ENCODE measurements around the gene GNAL. TPM values are rescaled to one million over a fixed set of nuclear protein-coding genes. Genes with fewer than 3 reads are reported as not detected.

Gene GNAL
- total RNA-seq, 4 donors from 2014 or later: 13.5 to 24.6 (median 19.9) TPM

DNA sequence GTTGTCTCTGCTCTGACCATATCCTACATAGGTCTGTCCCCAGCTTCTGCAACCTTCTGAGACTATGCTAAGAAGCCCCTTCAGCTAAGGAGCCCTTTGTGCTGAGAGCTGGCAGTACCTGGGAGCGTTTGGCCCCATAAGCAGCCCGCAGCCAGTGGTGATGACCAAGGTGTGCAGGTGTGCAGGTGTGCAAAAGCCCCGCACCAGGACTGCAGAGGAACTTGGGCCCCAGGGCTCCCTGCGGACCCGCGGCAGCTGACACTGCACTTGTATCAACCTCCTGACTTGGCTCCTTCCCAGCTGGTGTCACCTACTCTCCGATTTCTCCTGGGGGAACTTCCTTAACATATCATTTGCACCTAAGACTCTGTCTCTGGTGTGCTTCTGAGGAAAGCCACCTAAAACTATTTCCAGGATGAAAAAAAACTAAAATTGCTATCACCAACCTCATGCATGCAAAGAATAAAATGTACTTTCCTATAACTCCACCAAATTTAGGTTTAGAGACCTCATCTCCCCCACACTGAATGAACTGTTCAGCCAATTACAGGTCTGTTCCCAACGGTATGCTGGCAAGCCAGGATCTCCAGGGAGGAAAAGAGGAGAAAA, 16.1 kb upstream of the GNAL start:
- no peak overlapping the region for H3K4me3 ChIP-seq
- WGBS, 2 donors (ENCODE audit: low coverage in 1 of 2): 20 to 40% methylated on average over 1 of the region's 8 CpGs
- H3K4me1 ChIP-seq: no peaks in the 10 kb centered on the region
- H3K27me3 ChIP-seq: peaks cover 46% of the 10 kb centered on the region
- H3K36me3 ChIP-seq: no peaks in the 10 kb centered on the region
- ATAC-seq: no peak
- TF ChIP-seq POLR2AphosphoS5 (IDR thresholded peaks at IDR 0.05) (no peak), POLR2A (IDR thresholded peaks at IDR 0.05) (no peak), EP300 (IDR thresholded peaks at IDR 0.05) (no peak)
- TF ChIP-seq, protein P1, sequence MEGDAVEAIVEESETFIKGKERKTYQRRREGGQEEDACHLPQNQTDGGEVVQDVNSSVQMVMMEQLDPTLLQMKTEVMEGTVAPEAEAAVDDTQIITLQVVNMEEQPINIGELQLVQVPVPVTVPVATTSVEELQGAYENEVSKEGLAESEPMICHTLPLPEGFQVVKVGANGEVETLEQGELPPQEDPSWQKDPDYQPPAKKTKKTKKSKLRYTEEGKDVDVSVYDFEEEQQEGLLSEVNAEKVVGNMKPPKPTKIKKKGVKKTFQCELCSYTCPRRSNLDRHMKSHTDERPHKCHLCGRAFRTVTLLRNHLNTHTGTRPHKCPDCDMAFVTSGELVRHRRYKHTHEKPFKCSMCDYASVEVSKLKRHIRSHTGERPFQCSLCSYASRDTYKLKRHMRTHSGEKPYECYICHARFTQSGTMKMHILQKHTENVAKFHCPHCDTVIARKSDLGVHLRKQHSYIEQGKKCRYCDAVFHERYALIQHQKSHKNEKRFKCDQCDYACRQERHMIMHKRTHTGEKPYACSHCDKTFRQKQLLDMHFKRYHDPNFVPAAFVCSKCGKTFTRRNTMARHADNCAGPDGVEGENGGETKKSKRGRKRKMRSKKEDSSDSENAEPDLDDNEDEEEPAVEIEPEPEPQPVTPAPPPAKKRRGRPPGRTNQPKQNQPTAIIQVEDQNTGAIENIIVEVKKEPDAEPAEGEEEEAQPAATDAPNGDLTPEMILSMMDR (IDR thresholded peaks at IDR 0.05): no peak
- H3K27ac ChIP-seq: no peak overlapping the region
- H3K9me3 ChIP-seq: no peaks in the 10 kb centered on the region

DNA sequence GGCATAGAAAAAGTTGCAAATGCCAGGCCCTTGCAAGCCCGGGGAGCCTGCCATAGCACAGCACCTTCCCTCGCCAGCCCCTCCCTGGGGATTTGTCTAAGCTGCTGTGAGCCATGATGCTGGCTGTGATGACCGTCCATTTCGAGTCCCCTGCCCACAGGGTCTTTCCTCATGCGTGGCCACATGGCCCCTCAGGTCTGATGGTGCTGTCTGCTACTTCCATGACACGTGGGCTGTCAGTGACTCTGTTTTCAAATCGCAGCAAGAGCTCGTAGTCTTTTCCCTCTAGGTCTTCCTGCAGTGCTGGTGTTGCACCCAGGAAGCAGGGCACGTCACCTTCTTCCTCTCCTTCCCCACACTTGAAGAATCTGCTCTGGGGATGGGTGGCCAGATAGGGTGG, 15.5 kb upstream of the GNAL start:
- H3K4me3 ChIP-seq: no peak overlapping the region
- no peaks in the 10 kb centered on the region for H3K9me3 ChIP-seq
- no peak overlapping the region for H3K27ac ChIP-seq
- no peaks in the 10 kb centered on the region for H3K4me1 ChIP-seq
- no peak for TF ChIP-seq POLR2AphosphoS5 (IDR thresholded peaks at IDR 0.05)
- no peak for TF ChIP-seq EP300 (IDR thresholded peaks at IDR 0.05)
- TF ChIP-seq POLR2A (IDR thresholded peaks at IDR 0.05): no peak
- TF ChIP-seq, protein P1 (IDR thresholded peaks at IDR 0.05): no peak
- WGBS, 2 donors (ENCODE audit: low coverage in 1 of 2): 66 to 67% methylated on average over 4 to 7 of the region's 9 CpGs
- H3K27me3 ChIP-seq: peaks cover 51% of the 10 kb centered on the region
- no peak for ATAC-seq
- H3K36me3 ChIP-seq: no peaks in the 10 kb centered on the region

DNA sequence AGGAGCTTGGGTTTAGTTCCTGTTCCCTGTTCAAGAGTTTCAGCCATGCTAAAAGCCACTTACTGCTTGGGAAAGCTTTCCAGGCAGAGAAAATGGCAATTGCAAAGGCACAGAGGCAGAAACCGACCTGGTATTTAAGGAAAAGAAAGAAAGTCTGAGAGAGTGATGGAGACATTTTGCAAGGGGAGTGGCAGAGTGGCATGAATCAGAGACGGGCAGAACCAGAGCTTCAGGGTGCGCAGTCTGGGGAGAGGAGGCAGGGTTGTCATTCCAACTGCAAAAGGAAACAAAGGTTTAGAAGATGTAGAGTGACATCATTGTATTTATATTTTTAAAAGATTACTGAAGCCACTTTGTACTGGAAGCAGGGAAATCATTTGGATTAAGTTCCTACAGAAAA, 14.9 kb upstream of the GNAL start:
- Histone ChIP-seq H3K36me3 (no peaks in the 10 kb centered on the region), H3K4me1 (no peaks in the 10 kb centered on the region), H3K27ac (no peak overlapping the region), H3K4me3 (no peak overlapping the region), H3K9me3 (no peaks in the 10 kb centered on the region), H3K27me3 (peaks cover 56% of the 10 kb centered on the region)
- ATAC-seq: no peak
- 66 to 68% methylated on average over 3 of the region's 3 CpGs for WGBS, 2 donors (ENCODE audit: low coverage in 1 of 2)
- TF ChIP-seq EP300 (IDR thresholded peaks at IDR 0.05): no peak
- TF ChIP-seq POLR2AphosphoS5 (IDR thresholded peaks at IDR 0.05): no peak
- TF ChIP-seq, protein P1 (IDR thresholded peaks at IDR 0.05): no peak
- TF ChIP-seq POLR2A (IDR thresholded peaks at IDR 0.05): no peak

DNA sequence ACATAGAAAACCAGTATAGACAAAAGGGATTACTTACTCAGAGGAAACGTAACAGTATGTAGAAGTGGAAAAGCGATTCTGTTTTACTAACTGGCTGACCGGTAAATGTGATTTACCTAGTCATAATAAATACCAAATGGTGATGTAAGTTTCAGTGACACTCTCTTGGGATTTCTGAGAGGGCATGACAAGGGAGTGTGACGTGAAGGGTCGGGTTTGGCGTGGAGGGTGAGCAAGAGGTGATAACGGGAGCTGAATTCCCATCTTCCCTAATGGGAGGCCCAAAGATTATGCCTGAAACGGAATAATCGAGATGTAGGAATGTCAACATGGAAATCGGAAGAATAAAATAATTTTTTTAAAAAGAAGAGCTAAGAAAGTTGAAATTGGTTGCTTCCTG, 12.7 kb upstream of the GNAL start:
- 67 to 71% methylated on average over 7 to 10 of the region's 10 CpGs for WGBS, 2 donors (ENCODE audit: low coverage in 1 of 2)
- ATAC-seq: no peak
- Histone ChIP-seq H3K27me3 (peaks cover 69% of the 10 kb centered on the region), H3K36me3 (no peaks in the 10 kb centered on the region), H3K4me3 (no peak overlapping the region), H3K27ac (no peak overlapping the region), H3K9me3 (no peaks in the 10 kb centered on the region), H3K4me1 (no peaks in the 10 kb centered on the region)
- TF ChIP-seq, protein P1 (IDR thresholded peaks at IDR 0.05): no peak
- no peak for TF ChIP-seq POLR2A (IDR thresholded peaks at IDR 0.05)
- no peak for TF ChIP-seq EP300 (IDR thresholded peaks at IDR 0.05)
- TF ChIP-seq POLR2AphosphoS5 (IDR thresholded peaks at IDR 0.05): no peak

DNA sequence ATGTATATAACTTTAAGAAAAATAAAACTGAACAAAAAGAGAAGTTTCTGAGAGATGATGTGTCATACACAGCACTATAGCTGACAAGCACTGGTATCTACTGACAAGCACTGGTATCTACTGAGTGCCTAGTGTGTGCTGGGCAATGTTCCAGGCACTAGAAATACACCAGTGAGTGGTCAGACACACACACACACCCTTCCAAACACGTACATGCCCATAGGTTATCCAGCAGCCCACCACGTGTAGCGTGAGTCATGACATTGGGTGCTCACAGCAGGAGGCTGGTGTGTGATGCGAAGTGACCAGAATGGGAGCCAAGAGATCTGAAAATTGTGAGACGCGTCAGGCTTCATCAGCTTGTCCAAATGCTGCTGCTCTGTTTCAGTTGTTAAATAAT, 12.2 kb upstream of the GNAL start:
- H3K9me3 ChIP-seq: no peaks in the 10 kb centered on the region
- no peak for ATAC-seq
- 68 to 71% methylated on average over 4 to 6 of the region's 6 CpGs for WGBS, 2 donors (ENCODE audit: low coverage in 1 of 2)
- H3K36me3 ChIP-seq: no peaks in the 10 kb centered on the region
- H3K27ac ChIP-seq: no peak overlapping the region
- H3K27me3 ChIP-seq: peaks cover 73% of the 10 kb centered on the region
- H3K4me1 ChIP-seq: no peaks in the 10 kb centered on the region
- TF ChIP-seq, protein P1 (IDR thresholded peaks at IDR 0.05): no peak
- TF ChIP-seq POLR2A (IDR thresholded peaks at IDR 0.05) (no peak), POLR2AphosphoS5 (IDR thresholded peaks at IDR 0.05) (no peak), EP300 (IDR thresholded peaks at IDR 0.05) (no peak)
- H3K4me3 ChIP-seq: no peak overlapping the region
